ENCODE data around the gene NELL2.
"Not testable (repeated sequence)": the region's sequence is repeated elsewhere in the genome, so short reads cannot be mapped to it uniquely, and the experiment has no call there.

The NELL2 gene

GRCh38 chr12:44833561-44833960, 42.6 kb downstream of the NELL2 start:
- H3K9me3 Mint-ChIP-seq = no peaks in the 10 kb centered on the region
- no peaks in the 10 kb centered on the region for H3K36me3 Mint-ChIP-seq (ENCODE audit: low read depth)
- H3K27me3 Mint-ChIP-seq (ENCODE audit: low read depth) = no peaks in the 10 kb centered on the region
- H3K4me1 Mint-ChIP-seq = no peaks in the 10 kb centered on the region
- no peak for TF ChIP-seq CTCF (IDR thresholded peaks at IDR 0.05; ENCODE audit: unreplicated experiment in 3 of 3)
- no peak overlapping the region for H3K4me3 Mint-ChIP-seq
- H3K27ac Mint-ChIP-seq = no peak overlapping the region

GRCh38 chr12:44830566-44831055, 45.5 kb downstream of the NELL2 start:
- H3K27ac Mint-ChIP-seq = no peak overlapping the region
- no peaks in the 10 kb centered on the region for H3K36me3 Mint-ChIP-seq (ENCODE audit: low read depth)
- TF ChIP-seq CTCF (IDR thresholded peaks at IDR 0.05; ENCODE audit: unreplicated experiment in 3 of 3) = no peak
- no peaks in the 10 kb centered on the region for H3K9me3 Mint-ChIP-seq
- H3K4me1 Mint-ChIP-seq = no peaks in the 10 kb centered on the region
- no peak overlapping the region for H3K4me3 Mint-ChIP-seq
- no peaks in the 10 kb centered on the region for H3K27me3 Mint-ChIP-seq (ENCODE audit: low read depth)

GRCh38 chr12:44829045-44829444, 47.1 kb downstream of the NELL2 start:
- H3K4me3 Mint-ChIP-seq = no peak overlapping the region
- TF ChIP-seq CTCF (IDR thresholded peaks at IDR 0.05; ENCODE audit: unreplicated experiment in 3 of 3) = no peak
- no peak overlapping the region for H3K27ac Mint-ChIP-seq
- no peaks in the 10 kb centered on the region for H3K4me1 Mint-ChIP-seq
- no peaks in the 10 kb centered on the region for H3K9me3 Mint-ChIP-seq
- no peaks in the 10 kb centered on the region for H3K27me3 Mint-ChIP-seq (ENCODE audit: low read depth)
- H3K36me3 Mint-ChIP-seq (ENCODE audit: low read depth) = no peaks in the 10 kb centered on the region

DNA sequence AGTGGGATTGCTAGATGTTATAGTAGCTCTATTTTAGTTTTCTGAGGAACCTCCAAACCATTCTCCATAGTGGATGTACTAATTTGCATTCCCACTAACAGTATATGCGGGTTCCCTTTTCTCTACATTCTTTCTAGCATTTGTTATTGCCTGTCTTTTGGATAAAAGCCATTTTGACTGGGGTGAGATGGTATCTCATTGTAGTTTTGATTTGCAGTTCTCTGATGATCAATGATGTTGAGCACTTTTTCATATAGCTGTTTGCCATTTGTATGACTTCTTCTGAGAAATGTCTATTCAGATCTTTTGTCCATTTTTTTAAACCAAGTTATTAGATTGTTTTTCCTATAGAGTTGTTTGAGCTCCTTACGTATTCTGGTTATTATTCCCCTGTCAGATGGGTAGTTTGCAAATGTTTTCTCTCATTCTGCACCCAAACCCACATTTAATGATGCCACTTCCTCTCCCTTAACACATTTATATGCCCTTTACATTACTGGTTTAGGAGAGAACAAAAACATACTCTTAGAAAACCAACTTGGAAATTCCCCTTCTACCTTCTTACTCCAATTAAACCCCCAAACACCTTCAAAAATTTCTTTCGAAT, 48.2 kb downstream of the NELL2 start:
- no peak overlapping the region for H3K27ac Mint-ChIP-seq
- no peak for TF ChIP-seq CTCF (IDR thresholded peaks at IDR 0.05; ENCODE audit: unreplicated experiment in 3 of 3)
- no peak overlapping the region for H3K4me3 Mint-ChIP-seq
- H3K4me1 Mint-ChIP-seq = no peaks in the 10 kb centered on the region
- no peaks in the 10 kb centered on the region for H3K27me3 Mint-ChIP-seq (ENCODE audit: low read depth)
- no peaks in the 10 kb centered on the region for H3K36me3 Mint-ChIP-seq (ENCODE audit: low read depth)
- no peaks in the 10 kb centered on the region for H3K9me3 Mint-ChIP-seq

- not testable (repeated sequence) for H3K9me3 Mint-ChIP-seq; H3K36me3 Mint-ChIP-seq (ENCODE audit: low read depth); H3K4me3 Mint-ChIP-seq; H3K27ac Mint-ChIP-seq; H3K4me1 Mint-ChIP-seq; H3K27me3 Mint-ChIP-seq (ENCODE audit: low read depth)
Observed at GRCh38 chr12:44821702-44822101, 54.4 kb downstream of the NELL2 start.

DNA sequence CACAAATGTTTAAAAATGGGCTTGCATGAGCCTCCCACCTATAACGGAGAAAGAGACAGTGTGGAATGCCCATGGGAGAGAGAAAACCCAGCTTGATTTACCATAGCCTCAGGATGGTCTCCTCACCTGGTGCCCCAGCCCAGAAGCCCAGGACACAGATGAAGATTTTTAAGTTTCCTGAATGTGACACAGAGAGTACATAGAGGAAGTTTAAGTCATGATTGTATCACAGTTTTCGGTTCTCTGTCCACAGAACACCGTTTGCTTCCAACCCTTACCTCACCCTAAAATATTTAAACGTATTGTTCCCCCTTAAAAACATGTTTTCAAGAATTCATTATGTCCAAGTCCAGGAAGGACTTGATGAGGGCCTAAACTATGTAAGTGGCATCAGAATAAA, 56.2 kb downstream of the NELL2 start:
- no peaks in the 10 kb centered on the region for H3K27me3 Mint-ChIP-seq (ENCODE audit: low read depth)
- no peaks in the 10 kb centered on the region for H3K9me3 Mint-ChIP-seq
- no peaks in the 10 kb centered on the region for H3K36me3 Mint-ChIP-seq (ENCODE audit: low read depth)
- TF ChIP-seq CTCF (IDR thresholded peaks at IDR 0.05; ENCODE audit: unreplicated experiment in 3 of 3) = no peak
- no peak overlapping the region for H3K4me3 Mint-ChIP-seq
- no peaks in the 10 kb centered on the region for H3K4me1 Mint-ChIP-seq
- H3K27ac Mint-ChIP-seq = no peak overlapping the region

Measured in nephron (organoid).